Sigmoid colon (tissue), 4 donors: ENCODE results near the gene DIP2C.

Source experiments
- CTCF ChIP-seq, 4 experiments: fragments of 450-650 bp in 3 of 4; fragments of 200-600 bp in 1 of 4; IDR thresholded peaks; one replicate each; pipeline ENCODE4 v1.5.1; 2016 to 2019; ENCODE audit warnings: antibody characterized with exemption in 4 of 4, mild to moderate bottlenecking in 3 of 4, moderate library complexity in 2 of 4
- EP300 ChIP-seq, 4 donors: sonication (generic); formaldehyde crosslinking; IDR thresholded peaks; one replicate each; pipeline ENCODE4 v1.6.1; 2017; ENCODE audit warnings: antibody characterized with exemption in 4 of 4
- POLR2A ChIP-seq, 2 donors: fragments of 450-650 bp; IDR thresholded peaks; one replicate each; pipeline ENCODE4 v1.6.1; 2016; ENCODE audit warnings: antibody characterized with exemption in 2 of 2, mild to moderate bottlenecking in 2 of 2, moderate library complexity in 2 of 2

- TF ChIP-seq CTCF (IDR thresholded peaks at IDR 0.05) = no peak
- no peak for TF ChIP-seq POLR2A (IDR thresholded peaks at IDR 0.05)
- TF ChIP-seq EP300 (IDR thresholded peaks at IDR 0.05) = no peak
Measured at GRCh38 chr10:693506-693905, 4.0 kb upstream of the DIP2C start.
